ENCODE measurements around the gene NELFB. TPM values are rescaled to one million over a fixed set of nuclear protein-coding genes. Genes with fewer than 3 reads are reported as not detected.
A peak's percentile ranks its signal among the peaks of the same experiment; 100 is the strongest.

The NELFB gene
- total RNA-seq = 56.1 and 58.2 TPM in 2 replicates

DNA sequence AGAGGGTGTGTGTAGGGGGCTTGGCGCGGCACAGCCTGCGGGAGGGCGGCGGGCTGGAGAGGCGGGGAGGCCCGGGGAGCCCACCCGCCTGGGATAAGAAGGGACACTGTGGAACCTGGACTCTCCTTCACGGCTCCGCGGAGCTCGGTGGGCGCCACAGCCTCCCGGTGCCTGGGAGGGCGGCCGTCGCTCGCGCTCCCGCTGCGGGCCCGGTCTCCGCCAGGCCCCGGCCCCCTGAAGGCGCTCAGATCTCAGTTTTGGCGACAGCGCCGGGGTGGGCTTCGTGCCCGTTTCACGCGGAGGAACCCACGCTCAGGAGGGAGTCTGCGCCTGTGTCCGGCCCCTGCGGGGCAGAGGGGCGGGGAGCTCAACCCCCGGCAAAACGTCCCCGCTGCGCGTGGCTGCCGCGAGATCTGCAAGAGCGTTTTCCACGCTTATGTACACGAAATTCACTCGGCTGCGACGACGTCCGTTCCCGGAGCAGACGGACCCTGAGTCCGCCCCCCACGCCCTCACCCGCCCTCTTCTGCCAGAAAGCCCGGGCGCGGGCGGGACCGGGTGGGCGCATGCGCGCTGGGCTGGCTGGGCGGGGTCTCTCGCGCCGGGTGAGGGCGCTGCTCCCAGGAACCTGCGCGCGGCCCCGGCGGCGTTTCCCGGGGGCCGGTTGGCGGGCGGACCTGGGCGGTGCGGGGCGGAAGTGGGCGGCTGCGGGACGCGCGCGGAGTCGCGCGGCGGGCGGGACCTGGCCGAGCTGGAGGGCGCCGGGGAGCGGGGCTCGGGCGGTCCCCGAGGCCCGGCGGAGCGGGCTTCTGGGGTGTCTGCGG is at the start of gene NELFB:
Gene NELFB, plus strand, starts transcription at position 704 of the 824 bp plus-strand sequence.
- Mint-ChIP-seq H3K36me3 (ENCODE audit: low read depth) (peaks cover 21% of the 10 kb centered on the region), H3K4me1 (peaks cover 19% of the 10 kb centered on the region), H3K9me3 (no peaks in the 10 kb centered on the region), H3K27me3 (no peaks in the 10 kb centered on the region), H3K27ac (peak within 1 kb of the TSS; percentile 72), H3K4me3 (peak within 1 kb of the TSS; percentile 90)
- intact Hi-C loops (cut with micrococcal nuclease) = loop anchor here (1.0 kb wide), 2 partner anchors 13 to 14 kb away; partner anchors contain the start of gene TUBB4B
- no peak for TF ChIP-seq CTCF (IDR thresholded peaks at IDR 0.05)
- ChIA-PET POLR2A (interaction anchor here (0.6 to 8.5 kb wide), 12 partner anchors 9 to 526 kb away, joined by 3 to 160 read pairs (median 4); partner anchors contain the start of genes TOR4A, TPRN and TUBB4B), CTCF (interaction anchor here (0.7 to 1.6 kb wide), 2 partner anchors 18 to 208 kb away, joined by 3 to 10 read pairs; no protein-coding TSS in a partner anchor)
- ATAC-seq (ENCODE audit: low read depth) (peak; percentile 90), DNase-seq (peak; percentile 100)

DNA sequence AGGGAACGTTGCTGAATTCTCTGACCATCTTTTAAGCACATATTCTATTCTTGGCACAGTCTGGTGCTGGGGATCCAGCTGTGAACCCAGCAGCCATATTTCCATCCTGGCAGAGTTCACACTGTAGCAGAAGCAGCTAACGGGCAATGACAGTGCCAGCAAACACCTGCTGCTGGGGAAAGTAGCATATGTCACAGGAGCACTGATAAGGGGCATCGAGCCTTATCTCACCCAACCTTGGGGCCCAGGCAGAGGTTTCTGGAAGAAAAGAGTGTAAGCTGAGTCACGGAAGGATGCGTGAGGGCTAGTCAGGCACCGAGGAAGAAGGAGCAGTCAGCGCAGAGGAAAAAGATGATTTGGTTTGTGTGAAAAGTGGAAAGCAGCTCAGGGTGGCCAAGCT is 48.5 kb upstream of the NELFB start:
- Mint-ChIP-seq H3K4me1 (peaks cover 45% of the 10 kb centered on the region), H3K27ac (peak overlapping the region; percentile 83), H3K36me3 (ENCODE audit: low read depth) (peaks cover 26% of the 10 kb centered on the region), H3K9me3 (no peaks in the 10 kb centered on the region), H3K4me3 (peak overlapping the region; percentile 92), H3K27me3 (no peaks in the 10 kb centered on the region)
- TF ChIP-seq CTCF (IDR thresholded peaks at IDR 0.05) = no peak
- intact Hi-C loops (cut with micrococcal nuclease) = no loop called here
- ChIA-PET POLR2A (interaction anchor here (1.1 to 5.3 kb wide), 4 partner anchors 10 to 77 kb away, joined by 4 to 46 read pairs (median 8); partner anchors contain the start of genes ANAPC2, RNF208 and SSNA1), CTCF (no interaction called here)
- DNase-seq (no peak), ATAC-seq (ENCODE audit: low read depth) (no peak)

DNA sequence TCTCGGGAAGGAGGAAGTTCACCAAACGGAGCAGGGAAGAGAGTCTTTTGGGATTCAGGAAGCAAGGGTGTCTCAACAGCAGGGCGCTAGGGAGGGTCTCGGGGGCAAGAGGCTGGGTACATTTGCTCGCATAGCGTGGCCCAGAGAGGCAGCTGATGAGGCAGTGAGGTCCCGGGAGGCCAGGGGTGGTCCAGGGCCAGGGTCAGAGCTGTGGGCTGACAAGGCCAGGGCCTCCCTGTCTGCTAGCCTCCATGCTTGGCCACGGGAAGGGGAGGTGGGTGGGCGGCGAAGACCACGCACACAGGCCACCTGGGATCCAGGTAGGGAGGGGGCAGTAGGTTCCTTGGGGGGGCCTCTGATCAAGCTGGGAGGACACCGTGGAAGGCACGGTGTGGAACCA is 43.6 kb upstream of the NELFB start:
- CTCF ChIA-PET = no interaction called here
- H3K4me1 Mint-ChIP-seq = peaks cover 11% of the 10 kb centered on the region
- H3K27ac Mint-ChIP-seq = no peak overlapping the region

GRCh38 chr9:137212520-137212919 is 42.6 kb upstream of the NELFB start:
- no peaks in the 10 kb centered on the region for H3K9me3 Mint-ChIP-seq
- H3K4me1 Mint-ChIP-seq = peaks cover 1% of the 10 kb centered on the region
- ChIA-PET CTCF (no interaction called here), POLR2A (interaction anchor here (1.1 kb wide), 1 partner anchor 11 kb away, joined by 9 read pairs; no protein-coding TSS in a partner anchor)
- H3K4me3 Mint-ChIP-seq = no peak overlapping the region
- no peaks in the 10 kb centered on the region for H3K27me3 Mint-ChIP-seq
- TF ChIP-seq CTCF (IDR thresholded peaks at IDR 0.05) = no peak
- H3K27ac Mint-ChIP-seq = no peak overlapping the region
- ATAC-seq (ENCODE audit: low read depth) (no peak), DNase-seq (no peak)
- intact Hi-C loops (cut with micrococcal nuclease) = no loop called here
- H3K36me3 Mint-ChIP-seq (ENCODE audit: low read depth) = peaks cover 19% of the 10 kb centered on the region

More for the DNA sequence above, 43.6 kb upstream of the NELFB start:
- no peak for TF ChIP-seq CTCF (IDR thresholded peaks at IDR 0.05)
- no peak for DNase-seq
- ATAC-seq (ENCODE audit: low read depth) = no peak
- no peaks in the 10 kb centered on the region for H3K27me3 Mint-ChIP-seq
- peaks cover 21% of the 10 kb centered on the region for H3K36me3 Mint-ChIP-seq (ENCODE audit: low read depth)
- no peaks in the 10 kb centered on the region for H3K9me3 Mint-ChIP-seq
- no peak overlapping the region for H3K4me3 Mint-ChIP-seq
- POLR2A ChIA-PET = interaction anchor here (0.5 to 1.1 kb wide), 3 partner anchors 12 to 419 kb away, joined by 3 to 9 read pairs (median 4); no protein-coding TSS in a partner anchor
- intact Hi-C loops (cut with micrococcal nuclease) = no loop called here

Measured in activated B cell treated with CpG ODN at 0.5 μM for 24 hours (primary cell).